HG03045 (cell line): ENCODE data around the gene GOLGA8B.
"Not testable (repeated sequence)": the region's sequence is repeated elsewhere in the genome, so short reads cannot be mapped to it uniquely, and the experiment has no call there.

ENCODE experiments used
- ATAC-seq: cut with Tn5 transposase; IDR thresholded peaks from one replicate; pipeline ENCODE4 v1.9.1; 2021; ENCODE audit warnings: mild to moderate bottlenecking, moderate library complexity; ENCODE audit not compliant: unreplicated experiment

The GOLGA8B gene

DNA sequence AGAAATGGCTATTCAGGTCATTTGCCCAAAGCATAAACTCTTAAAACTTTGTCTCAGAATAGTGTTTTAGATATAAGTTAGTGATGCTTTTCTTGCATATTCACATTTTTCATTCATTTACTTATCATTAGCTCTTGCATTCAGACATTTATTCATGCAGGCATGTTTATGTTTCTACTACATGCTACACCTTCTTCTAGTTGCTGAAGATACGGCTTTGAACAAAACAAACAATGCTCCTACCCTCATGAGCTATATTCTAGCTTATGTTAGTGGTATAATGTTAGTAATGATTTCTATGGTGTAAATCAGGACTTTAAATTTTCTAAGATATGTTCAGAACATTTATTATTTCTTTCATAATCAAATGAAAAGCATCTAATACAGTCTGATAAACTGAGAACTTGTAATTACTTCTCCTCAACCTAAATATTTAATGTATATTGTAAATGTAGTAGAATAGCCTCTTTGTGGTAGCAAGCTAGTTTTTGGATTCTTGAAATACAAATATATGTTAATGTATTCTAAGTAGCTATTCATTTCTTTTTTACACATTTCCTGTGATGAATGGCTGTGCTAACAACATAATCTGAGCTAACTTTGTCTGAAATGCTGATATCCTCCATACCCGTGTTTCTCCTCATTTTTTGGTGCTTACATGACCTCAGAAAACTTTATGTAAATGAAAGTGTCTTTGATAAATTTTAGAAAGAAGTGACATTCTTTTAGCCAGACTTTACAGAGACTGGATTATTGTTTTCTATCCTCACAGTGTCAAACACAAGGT is 15.5 kb upstream of the GOLGA8B start:
- ATAC-seq, result no peak

DNA sequence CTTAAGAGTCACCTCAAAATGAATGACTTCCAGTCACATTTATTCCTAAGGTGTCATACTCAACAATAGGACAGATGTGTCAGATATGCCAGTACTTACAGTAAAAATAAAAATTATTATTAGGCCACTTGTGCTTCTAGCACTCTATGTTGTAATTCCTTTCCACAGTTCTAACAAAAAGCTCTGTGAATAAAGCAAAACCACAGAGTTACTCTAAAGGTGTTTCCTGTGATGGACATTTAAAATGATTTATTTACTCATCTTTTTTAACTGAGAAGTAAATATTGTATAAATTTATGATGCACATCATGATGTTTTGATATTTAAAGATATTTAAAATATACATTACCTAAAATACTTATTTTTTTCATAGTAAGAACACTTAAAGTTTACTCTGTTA is 13.9 kb upstream of the GOLGA8B start:
- no peak for ATAC-seq

DNA sequence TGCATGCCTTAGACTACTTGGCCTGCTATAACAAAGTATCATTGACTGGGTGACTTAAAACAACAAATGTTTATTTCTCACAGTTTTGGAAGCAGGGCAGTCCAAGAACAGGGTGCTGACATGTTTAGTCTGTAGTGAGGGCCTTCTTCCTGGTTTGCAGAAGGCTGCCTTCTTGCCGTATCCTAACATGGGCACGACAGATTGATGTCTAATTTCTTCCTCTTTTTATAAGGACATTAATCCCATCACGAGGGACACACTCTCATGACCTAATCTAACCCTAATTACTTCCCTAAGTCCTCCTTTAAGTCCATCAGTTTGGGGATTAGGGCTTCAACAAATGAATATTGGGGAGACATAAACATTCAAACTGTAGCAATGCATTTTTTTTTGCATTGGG is 10.9 kb upstream of the GOLGA8B start:
- ATAC-seq, result no peak

DNA sequence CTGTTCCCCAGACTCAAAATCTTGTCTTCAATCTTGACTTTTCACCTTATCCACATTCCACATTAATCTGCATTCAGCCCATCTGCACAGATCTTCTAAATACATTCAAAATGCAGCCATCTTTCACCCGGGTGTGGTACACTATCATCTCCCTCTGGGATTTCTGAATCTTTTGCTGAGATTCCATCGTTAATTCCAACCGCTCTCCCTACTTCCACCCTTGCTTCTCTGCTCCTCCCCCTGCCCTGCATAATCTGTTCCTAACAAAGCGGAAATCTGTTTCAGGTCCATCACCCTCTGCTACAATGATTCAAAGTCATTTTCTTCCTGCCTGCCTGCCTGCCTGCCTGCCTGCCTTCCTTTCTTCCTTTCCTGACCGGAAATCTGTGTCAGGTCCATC is 7.9 kb upstream of the GOLGA8B start:
- no peak for ATAC-seq

DNA sequence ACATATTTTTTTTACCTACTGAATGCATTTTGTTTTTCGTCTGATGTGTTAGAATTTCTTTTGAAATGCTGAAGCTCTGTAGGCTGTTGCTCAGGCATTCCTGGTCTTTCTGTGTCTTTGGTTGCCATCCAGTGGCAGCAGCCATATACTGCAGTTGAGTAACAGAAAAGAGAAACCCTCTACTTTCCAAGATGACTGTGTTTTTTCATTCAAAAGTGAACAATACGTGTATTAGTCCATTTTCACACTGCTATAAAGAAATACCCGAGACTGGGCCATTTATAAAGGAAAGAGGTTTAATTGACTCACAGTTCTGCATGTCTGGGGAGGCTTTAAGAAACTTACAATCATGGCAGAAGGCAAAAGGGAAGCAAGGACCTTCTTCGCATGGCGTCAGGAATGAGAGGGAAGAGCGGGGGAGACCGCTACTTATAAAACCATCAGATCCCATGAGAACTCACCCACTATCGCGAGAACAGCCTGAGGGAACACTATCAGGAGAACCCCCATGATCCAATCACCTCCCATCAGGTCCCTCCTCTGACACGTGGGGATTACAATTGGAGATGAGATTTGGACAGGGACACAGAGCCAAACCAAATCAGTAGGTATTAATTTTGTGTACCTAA is 4.7 kb upstream of the GOLGA8B start:
- peak; percentile 41 for ATAC-seq

DNA sequence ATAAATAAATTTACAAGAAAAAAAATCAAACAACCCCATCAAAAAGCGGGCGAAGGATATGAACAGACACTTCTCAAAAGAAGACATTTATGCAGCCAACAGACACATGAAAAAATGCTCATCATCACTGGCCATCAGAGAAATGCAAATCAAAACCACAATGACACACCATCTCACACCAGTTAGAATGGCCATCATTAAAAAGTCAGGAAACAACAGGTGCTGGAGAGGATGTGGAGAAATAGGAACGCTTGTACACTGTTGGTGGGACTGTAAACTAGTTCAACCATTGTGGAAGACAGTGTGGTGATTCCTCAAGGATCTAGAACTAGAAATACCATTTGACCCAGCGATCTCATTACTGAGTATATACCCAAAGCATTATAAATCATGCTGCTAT is 2.5 kb upstream of the GOLGA8B start:
- ATAC-seq, result not testable (repeated sequence)

DNA sequence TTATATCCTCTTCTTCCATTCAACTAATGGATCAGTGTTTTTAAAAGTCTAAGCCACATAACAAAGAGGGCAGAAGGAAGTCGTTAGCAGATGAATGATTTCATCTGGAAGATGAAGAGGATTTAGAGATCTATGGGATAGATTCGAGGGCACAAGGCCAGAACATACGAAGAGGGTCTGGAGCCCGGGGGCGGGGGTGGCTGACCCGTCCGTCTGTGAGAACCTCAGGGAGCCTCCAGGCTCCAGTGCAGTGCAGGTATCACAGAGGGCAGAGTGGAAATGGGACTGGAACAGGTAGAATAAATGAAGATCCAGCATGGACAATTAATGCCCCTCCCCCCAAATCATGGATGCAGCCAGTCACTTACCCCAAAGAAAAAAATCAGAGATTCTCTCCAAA is 1.5 kb upstream of the GOLGA8B start:
- no peak for ATAC-seq

DNA sequence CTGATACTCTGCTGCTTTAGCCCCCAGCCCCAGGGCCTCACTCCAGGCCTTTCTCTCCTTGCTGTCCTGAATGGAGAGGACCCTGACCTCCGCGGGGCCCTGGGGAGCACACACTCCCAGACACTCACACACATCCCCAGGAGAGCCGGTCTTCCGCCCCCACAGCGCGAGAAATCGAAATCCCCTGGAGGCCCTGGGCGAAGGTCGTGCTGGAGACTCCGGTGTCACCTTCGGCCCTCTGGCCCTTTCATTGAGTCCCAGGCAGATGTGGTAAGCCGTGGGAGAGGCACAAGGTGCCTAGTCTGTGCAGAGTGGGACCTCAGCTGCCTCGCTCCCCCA is 848 bp upstream of the GOLGA8B start:
- ATAC-seq, result no peak

DNA sequence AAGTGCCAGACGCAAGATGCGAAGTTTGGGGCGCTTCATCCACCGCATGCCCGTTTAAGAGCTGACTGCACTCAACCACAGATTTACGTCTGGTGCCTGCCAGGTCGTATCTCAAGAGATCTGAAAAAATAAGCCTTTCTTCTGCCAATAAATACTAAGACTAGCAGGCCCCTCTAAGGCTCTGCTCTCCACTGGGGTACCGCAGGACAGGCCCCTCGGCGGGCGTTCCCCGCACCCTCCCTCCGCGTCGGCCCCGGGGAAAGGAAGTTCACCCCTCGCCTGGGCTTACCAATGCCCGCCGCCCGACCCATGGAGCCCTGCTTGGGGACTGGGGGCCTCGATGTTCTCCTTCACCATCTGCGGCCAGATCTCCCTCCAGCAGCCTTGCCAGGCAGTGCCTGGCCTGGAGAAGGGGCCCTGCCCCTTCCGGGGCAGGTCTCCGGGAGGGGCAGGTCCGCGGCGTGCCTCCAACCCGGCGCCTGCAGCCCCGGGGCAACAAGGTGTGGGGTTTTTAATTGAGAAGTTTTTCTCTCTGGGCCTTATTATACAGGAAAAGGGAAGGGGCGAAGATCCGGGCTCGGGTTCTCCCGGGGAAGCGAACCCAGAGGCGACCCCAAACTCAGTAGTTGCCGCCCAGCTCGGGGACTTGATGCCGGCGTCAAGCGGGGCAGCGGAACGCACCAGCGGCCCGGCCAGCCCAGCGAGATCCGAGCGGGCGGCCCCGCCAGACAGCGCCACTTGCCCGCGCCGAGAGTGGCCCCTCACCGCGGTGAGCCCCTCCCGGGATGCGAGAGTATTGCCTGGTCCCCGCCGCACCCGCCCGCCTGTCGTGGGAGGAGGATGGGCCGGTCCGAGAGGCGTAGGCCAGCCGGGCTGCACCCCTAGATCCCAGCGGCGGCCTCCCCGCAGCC is 735 bp downstream of the GOLGA8B start:
- ATAC-seq, result peak; percentile 60

DNA sequence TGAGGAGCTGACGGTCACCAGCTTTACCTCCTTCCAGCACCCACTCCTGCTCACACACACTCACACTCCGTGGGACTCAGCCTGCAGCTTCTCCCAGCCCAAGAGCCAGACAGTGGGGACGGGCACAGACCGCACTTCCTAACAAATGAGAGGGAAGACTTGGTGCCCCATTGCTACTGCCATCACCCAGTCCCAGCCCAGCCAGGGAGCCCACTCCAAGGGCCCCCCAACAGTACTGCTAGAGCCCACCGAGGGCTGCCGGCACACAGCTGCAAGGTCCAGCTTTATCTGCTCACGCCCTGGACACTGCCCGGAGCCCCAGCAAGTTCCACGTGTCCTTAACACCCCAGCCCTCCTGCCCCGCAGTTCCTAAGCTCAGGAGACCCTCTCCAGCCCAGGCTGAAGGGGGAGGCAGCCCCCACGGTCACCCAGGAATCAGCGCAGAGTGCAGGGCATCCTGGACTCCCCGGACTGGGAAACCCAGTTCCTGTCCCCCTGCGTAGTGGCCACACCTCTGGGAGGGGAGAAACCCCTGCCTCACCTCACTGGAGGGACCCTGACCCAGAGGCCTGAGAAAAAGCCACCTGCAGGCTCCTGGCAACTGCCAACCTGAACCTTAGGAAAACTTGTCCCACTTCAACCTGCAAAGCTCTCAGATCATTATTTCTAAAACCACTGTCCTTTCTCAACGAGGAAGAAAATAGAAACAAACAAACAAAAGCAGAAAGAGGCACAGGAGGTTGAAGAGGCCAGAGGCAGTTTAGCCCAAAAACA is 1.6 kb downstream of the GOLGA8B start:
- ATAC-seq, result not testable (repeated sequence)

DNA sequence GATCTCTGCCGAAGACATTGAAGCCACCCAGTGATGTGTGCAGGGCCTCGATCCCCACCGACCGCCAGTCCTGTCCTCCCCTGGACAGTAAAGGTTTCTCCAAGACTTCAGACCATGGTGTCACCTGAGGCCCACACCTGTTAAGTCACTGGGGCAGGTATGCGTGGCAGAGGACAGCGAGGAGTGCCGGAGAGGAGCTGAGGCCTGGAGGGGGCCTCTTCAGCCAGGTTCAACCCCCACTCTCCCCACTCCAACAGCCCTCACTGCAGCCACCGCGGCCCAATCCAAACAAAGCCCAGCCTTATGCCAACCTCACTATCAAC is 2.4 kb downstream of the GOLGA8B start:
- ATAC-seq, result no peak

DNA sequence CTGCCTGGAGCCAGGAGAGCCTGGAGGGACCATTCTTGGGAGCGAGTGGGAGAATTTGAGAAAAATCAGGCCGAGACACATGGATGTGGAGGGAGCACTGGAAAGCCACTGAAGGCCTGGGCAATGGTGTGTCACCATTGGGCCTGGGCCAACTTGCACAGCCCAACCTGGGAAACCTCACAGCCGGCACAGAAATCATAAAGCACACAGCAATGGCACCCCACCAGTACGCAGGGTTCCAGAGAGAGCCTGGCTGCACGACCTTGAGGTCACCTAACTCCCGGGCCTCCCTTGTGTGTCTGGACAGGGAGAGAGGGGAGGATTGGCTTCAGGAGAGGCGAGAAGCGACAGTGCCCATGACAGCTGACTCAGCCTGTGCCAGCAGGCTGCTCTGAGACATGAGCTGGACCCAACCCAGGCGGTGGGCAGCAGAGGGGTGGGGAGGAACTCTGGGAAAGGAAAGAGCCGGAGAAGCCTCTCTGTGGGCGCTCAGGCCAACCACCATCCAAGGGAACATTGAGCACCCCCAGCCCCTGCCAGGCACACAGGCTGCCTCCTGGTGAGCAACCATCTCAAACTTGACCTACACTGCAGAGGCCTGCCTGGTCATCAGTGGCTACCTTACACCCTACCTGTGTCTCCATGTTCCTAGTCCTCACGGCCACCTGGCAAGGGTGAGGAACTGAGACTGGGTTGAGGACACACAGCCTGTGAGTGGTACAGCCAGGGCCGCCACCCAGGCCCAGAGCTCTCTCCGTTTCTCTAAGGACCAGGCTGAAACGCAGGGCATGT is 3.0 kb downstream of the GOLGA8B start:
- ATAC-seq, result not testable (repeated sequence)

DNA sequence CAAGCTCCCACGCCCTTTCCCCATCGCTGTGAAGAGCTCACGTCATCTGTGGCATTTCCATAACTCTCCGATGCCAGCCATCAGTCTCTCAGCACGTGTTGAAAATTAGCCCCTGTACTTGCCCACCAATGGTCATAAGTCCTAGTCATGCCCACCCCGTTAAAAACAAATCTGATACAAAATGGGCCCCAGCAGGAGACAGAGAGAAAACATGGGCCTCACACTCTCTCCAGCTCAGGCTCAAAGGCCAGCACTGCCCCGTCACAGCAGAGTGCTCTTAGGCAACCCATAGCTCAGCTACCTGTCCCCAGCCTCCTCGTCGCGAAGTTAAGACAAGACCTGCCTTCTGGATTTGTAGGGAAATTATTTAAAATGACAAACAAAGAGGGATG is 5.2 kb downstream of the GOLGA8B start:
- ATAC-seq, result no peak

DNA sequence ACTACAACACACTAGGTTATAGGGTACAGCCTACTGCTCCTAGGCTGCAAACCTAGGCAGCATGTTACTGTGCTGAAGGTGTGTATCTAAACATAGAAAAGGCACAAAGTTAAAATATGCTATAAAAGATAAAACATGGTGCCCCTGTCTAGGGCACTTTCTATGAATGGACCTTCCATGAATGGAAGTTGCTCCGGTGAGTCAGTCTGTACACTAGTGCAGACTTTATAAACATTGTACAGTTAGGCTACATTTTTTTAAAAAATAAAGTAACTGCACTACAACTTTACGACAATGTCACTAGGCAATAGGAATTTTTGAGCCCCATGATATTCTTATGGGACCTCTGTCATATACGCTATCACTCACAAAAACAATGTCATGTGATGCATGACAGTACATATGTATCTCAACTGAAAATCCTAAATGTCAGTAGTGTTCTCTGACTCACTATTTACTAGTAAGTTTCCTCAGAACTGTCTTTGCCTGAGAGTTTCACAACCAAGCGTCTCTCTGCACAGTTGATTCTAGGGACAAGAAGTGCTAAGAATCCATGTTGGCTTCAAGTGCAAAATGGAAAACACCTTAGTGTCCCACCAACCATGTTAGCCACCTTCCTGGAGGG is 5.7 kb downstream of the GOLGA8B start:
- not testable (repeated sequence) for ATAC-seq

DNA sequence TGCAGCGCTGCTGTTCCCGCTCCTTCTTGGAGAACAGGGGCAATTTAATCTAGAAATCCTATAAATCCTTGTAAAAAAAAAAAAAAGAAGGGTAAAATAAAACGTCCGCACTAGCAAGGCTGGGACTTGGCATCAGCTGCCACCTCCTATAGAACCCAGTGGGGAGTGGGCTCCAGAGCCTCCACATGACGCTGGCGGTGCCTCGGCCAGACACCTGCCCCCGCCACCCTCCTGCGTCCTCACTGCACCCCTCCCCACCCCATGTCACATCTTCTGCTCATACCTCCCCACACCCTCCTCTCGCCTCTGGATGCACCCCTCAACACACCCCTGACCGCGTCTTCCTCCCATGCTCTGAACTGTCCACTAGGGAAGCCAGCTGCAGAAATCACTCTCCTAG is 8.4 kb downstream of the GOLGA8B start:
- ATAC-seq, result not testable (repeated sequence)

DNA sequence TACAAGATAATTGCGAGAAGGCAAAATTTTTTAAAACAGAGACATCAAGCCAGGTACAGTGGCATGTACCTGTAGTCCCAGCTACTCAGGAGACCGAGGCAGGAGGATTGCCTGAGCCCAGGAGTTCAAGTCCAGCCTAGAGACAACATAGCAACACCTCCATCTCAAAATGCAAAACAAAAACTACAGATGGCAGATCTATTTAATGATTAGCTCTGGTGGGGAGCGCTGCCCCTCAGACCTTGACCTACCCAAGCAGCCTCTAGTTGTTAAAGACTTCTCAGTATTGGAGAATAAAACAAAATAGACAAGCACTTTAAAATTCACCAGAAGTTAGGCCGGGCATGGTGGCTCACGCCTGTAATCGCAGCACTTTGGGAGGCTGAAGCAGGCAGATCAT is 10.5 kb downstream of the GOLGA8B start:
- ATAC-seq, result not testable (repeated sequence)

DNA sequence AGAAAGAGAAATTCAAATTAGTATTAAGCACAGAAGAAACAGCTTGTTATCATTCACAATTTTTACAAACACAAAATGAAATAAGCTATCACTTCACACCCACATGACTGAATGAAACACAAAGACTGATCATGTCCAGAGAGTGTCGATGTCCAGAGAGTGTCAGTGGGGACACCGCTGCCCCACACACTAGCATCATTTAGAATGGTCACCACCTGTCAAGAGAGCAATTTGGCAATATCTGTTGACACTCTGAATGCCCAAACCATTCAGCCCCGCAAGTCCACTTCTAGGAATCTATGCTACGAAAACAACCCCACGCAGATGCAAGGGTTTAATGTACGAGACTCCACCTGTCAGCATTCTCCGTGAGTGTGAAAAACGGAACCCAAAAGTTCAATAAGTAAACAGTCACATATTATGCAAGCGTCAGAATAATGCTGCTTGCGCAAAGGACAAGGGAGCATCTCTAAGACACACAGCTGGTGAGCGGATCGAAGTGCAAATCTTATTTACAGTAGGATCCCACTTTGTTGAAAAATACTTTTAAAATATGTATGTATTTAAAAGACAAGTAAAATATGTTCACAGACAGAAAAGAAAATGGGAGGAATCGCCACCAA is 11.3 kb downstream of the GOLGA8B start:
- not testable (repeated sequence) for ATAC-seq

DNA sequence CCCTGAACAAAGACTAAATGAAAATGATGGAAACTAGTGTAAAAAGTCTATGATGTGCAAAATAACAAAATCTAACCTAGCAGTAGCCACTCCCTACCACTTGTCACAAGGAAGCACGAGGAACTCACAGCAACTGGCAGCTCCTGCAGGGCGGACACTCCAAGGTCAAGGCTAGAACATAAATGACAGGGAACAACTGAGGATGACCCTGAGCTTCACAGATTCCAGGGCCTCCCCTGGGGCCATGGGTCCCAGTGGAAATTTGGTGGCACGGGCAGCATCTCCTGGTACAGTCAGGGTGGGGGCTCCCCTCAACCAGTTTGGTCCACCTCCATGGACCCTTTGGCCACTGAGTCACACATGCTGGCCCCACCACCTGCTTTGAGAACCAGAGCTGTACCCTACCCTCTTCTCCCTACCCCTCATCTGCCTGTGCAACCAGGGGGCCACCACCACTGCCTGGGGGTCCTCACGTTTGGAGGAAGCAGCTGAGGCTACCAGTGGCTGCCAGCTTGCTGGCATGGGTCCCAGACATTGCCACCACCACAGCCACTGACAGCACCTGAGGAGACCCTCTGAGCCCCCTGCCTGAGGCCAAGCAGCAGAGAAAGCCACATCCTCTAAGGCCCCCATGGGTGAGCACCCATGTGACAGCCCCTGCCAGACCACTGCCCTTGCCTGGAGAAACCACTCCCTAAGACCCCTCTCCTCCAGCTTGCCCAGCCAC is 13.6 kb downstream of the GOLGA8B start:
- ATAC-seq, result not testable (repeated sequence)

DNA sequence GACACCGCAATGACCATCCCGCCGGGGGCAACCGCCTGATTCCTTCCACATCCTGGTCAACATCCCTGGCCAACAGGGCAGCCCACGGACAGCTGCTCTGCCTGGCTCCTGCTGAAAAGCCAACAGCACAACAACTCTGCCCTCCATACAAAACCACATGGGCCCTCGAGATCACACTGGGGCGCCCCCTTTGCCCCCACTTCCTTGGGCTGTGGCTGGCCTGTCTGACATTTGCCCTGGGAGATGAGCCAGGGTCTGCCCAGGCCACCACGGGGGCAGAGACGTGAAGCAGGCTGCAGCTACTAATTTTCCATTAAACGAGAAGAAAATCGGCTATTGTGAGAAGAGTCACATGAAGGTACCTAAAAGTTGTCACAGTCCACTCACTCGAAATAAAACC is 16.3 kb downstream of the GOLGA8B start:
- ATAC-seq, result not testable (repeated sequence)
